Endothelial cell of umbilical vein (primary cell): ENCODE measurements around the gene DLGAP1. TPM values are rescaled to one million over a fixed set of nuclear protein-coding genes. Genes with fewer than 3 reads are reported as not detected.

Source experiments
- BruUV-seq: library from RNA; stranded (reverse); fragments of 400-500 nt; replicated peaks from 2 replicates; lab custom pipeline; 2021; lab: Mats Ljungman, UMichigan
- CTCF ChIA-PET: fragments of 300-600, 350-600 bp; sonication (Branson Sonifier 250); formaldehyde crosslinking; loops from one replicate; lab custom pipeline; 2021; ENCODE audit warnings: antibody characterized with exemption, inconsistent platforms; lab: Charles Lee
- POLR2A ChIA-PET: fragments of 300-600, 350-600 bp; sonication (Branson Sonifier 250); formaldehyde crosslinking; loops from one replicate; lab custom pipeline; 2021; ENCODE audit warnings: antibody characterized with exemption, inconsistent platforms; lab: Charles Lee
- DNase-seq: peaks from one replicate; pipeline ENCODE4 v3.0.0-alpha.2; 2011; ENCODE audit warnings: low read depth, low spot score
- FAIRE-seq: peaks from 2 replicates; lab custom pipeline; 2011; peaks lifted over from hg19 to GRCh38; lab: Jason Lieb, UNC
- H2AFZ ChIP-seq: 2 replicates; pipeline ENCODE4 v1.6.0; 2012; ENCODE audit warnings: low read depth, low read length, control low read depth, inconsistent platforms
- H3K27ac ChIP-seq: 2 replicates; pipeline ENCODE4 v1.5.1; 2011; ENCODE audit warnings: low read depth, mild to moderate bottlenecking, control low read depth, low read length, moderate library complexity; ENCODE audit not compliant: insufficient read depth
- H3K27me3 ChIP-seq, 2 experiments: 2 replicates each; pipeline versions ENCODE4 v1.6.0 to v1.6.1; 2011; ENCODE audit warnings: low read length in 2 of 2, mixed read lengths in 1 of 2; ENCODE audit not compliant: control insufficient read depth in 2 of 2, insufficient read depth in 2 of 2
- H3K36me3 ChIP-seq, 2 experiments: 2 replicates in 1 of 2; 3 replicates in 1 of 2; pipeline ENCODE4 v1.5.1; 2011; ENCODE audit warnings: low read length in 2 of 2, mild to moderate bottlenecking in 1 of 2, moderate library complexity in 1 of 2; ENCODE audit not compliant: control insufficient read depth in 2 of 2, insufficient read depth in 2 of 2; ENCODE audit errors: extremely low read depth in 1 of 2
- H3K4me1 ChIP-seq: 3 replicates; pipeline ENCODE4 v1.5.1; 2011; ENCODE audit warnings: mild to moderate bottlenecking, low read length; ENCODE audit not compliant: control insufficient read depth, insufficient read depth; ENCODE audit errors: extremely low read depth
- H3K4me2 ChIP-seq: 2 replicates; pipeline ENCODE4 v1.6.1; 2011; ENCODE audit warnings: low read length, control low read depth, mixed read lengths; ENCODE audit not compliant: insufficient read depth
- H3K4me3 ChIP-seq, 3 experiments: fragments of 200-600 bp in 1 of 3; sonication (generic), shearing (Covaris generic) in 1 of 3; replicated peaks in 1 of 3; 2 replicates each; pipeline ENCODE4 v1.5.1; 2011 to 2016; ENCODE audit warnings: control low read depth in 3 of 3, low read length in 3 of 3, mild to moderate bottlenecking in 2 of 3, inconsistent platforms in 1 of 3, low read depth in 1 of 3, moderate library complexity in 1 of 3; ENCODE audit not compliant: insufficient read depth in 1 of 3
- H3K79me2 ChIP-seq: 2 replicates; pipeline ENCODE4 v1.6.0; 2012; ENCODE audit warnings: low read length, inconsistent platforms; ENCODE audit not compliant: control insufficient read depth, insufficient read depth
- H3K9ac ChIP-seq: replicated peaks from 2 replicates; pipeline ENCODE3; 2011; ENCODE audit warnings: low read length, control low read depth; ENCODE audit not compliant: insufficient read depth; ENCODE audit errors: extremely low read depth
- H3K9me1 ChIP-seq: replicated peaks from 3 replicates; pipeline ENCODE4 v1.6.0; 2011; ENCODE audit warnings: mild to moderate bottlenecking, low read length; ENCODE audit not compliant: control insufficient read depth, insufficient read depth; ENCODE audit errors: extremely low read depth
- H3K9me3 ChIP-seq: replicated peaks from 2 replicates; pipeline ENCODE4 v1.5.1; 2012; ENCODE audit warnings: low read length, inconsistent platforms; ENCODE audit not compliant: control insufficient read depth, insufficient read depth
- H4K20me1 ChIP-seq: replicated peaks from 2 replicates; pipeline ENCODE3; 2011; ENCODE audit warnings: mild to moderate bottlenecking, low read length; ENCODE audit not compliant: control insufficient read depth, insufficient read depth; ENCODE audit errors: extremely low read depth
- EZH2 ChIP-seq: IDR thresholded peaks from 2 replicates; pipeline ENCODE4 v1.6.1; 2012; ENCODE audit warnings: borderline replicate concordance, low read depth, mild to moderate bottlenecking, moderate library complexity, low read length, inconsistent platforms; ENCODE audit not compliant: severe bottlenecking
- FOS ChIP-seq: IDR thresholded peaks from 2 replicates; pipeline ENCODE4 v1.6.1; 2011; ENCODE audit warnings: mild to moderate bottlenecking, low read length, moderate library complexity, borderline replicate concordance; ENCODE audit not compliant: insufficient read depth
- GATA2 ChIP-seq: IDR thresholded peaks from 2 replicates; pipeline ENCODE4 v1.7.0; 2011; ENCODE audit warnings: low read depth, mild to moderate bottlenecking, moderate library complexity, mixed read lengths, low read length; ENCODE audit not compliant: insufficient read length, insufficient read depth
- JUN ChIP-seq: IDR thresholded peaks from 2 replicates; pipeline ENCODE4 v1.6.1; 2011; ENCODE audit warnings: borderline replicate concordance, low read depth; ENCODE audit not compliant: insufficient read length, insufficient read depth
- MYC ChIP-seq: IDR thresholded peaks from one replicate; pipeline ENCODE4 v1.6.1; 2011; ENCODE audit warnings: mild to moderate bottlenecking, low read depth, low read length
- POLR2A ChIP-seq: IDR thresholded peaks from 2 replicates; pipeline ENCODE4 v1.6.1; 2012; ENCODE audit warnings: low read depth, mild to moderate bottlenecking, control low read depth, low read length
- POLR2AphosphoS5 ChIP-seq: IDR thresholded peaks from 2 replicates; pipeline ENCODE4 v1.6.1; 2012; ENCODE audit warnings: low read depth, mild to moderate bottlenecking, control low read depth, low read length, moderate library complexity; ENCODE audit not compliant: insufficient read depth
- dilution Hi-C: fragments of 300-500 bp; cut with MboI; formaldehyde crosslinking; loops from one replicate; pipeline ENCODE4 v1.15.0; 2019; ENCODE audit warnings: low sequenced_read_pairs; ENCODE audit not compliant: extremely low pct_ligation_motif_present
- intact Hi-C: fragments of 100-400 bp; cut with micrococcal nuclease; formaldehyde crosslinking; loops from one replicate; pipeline ENCODE4 v1.10.0; 2022
- polyA plus RNA-seq, 4 experiments: library from polyadenylated mRNA; depleted of rRNA in 3 of 4; stranded (reverse) in 3 of 4; unstranded in 1 of 4; fragments of >200 nt; gene quantifications; 2 replicates each; pipeline versions ENCODE4 v1.2.1 to v1.2.3, GENCODE V29; 2011 to 2012; ENCODE audit warnings: missing spikeins in 1 of 4
- total RNA-seq: library from RNA; stranded (reverse); gene quantifications from 2 replicates; pipeline ENCODE4 v1.2.3, GENCODE V29; 2021
- TF ChIP-seq, protein P1 (sequence below), 2 donors: IDR thresholded peaks; 1 replicate in 1 of 2; 2 replicates in 1 of 2; pipeline ENCODE4 v1.5.1; 2011; ENCODE audit warnings: low read length in 2 of 2, mild to moderate bottlenecking in 2 of 2, moderate library complexity in 2 of 2, control low read depth in 1 of 2, inconsistent platforms in 1 of 2, low read depth in 1 of 2; ENCODE audit not compliant: insufficient read depth in 1 of 2; ENCODE audit errors: extremely low read depth in 1 of 2
- TF ChIP-seq, protein P2 (sequence below): IDR thresholded peaks from 2 replicates; pipeline ENCODE4 v1.6.1; 2011; ENCODE audit not compliant: insufficient read depth, insufficient read length

The DLGAP1 gene
- total and polyA plus RNA-seq, 2 donors (not counting 3 experiments of a cell fraction or from before 2014, with no cell fraction given) = 0.04 TPM; not detected in 1

DNA sequence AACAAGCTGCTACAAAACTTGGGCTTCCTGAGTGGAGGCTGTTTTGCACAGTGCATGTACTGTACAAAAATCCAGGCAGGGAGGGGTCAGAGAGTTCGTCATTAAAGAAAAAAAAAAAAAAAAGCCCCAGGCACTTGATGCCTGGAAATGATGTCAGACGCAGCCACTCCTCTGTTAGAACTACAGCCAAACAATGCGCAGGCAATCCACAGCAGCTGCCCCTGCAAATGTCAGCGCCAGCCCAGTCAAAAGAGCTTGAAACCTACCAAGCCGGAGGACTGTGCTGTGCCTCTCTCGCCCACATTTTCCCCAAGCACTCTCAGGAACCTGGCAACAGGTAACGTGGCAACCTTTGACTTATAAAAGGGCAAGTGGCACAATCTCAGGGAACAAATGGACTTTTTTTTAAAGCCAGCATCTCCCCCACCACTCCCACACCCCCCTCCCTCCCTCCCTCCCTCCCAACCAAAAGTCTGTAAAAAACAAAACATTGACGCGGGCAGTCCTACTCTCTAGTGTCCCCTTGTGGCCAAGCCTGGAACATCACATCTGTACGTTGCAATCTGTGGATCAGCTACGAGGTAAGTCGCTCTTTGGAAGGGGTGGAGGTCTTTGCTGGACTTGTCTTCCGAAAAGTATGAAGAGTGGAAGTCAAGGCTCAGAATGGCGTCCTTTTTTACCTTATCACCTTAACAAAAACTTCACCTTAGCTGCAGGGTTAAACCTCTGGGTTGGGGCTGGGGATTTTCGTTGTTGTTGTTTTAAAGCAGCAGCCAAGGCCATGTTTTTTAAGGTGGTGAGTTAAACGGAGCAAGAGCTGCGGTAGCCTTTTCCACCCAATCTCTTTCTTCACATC is 861.0 kb downstream of the DLGAP1 start:
- peak overlapping the region; percentile 100 for H3K27ac ChIP-seq
- DNase-seq = peak; percentile 98
- H3K4me1 ChIP-seq = peaks cover 48% of the 10 kb centered on the region
- ChIA-PET CTCF (interaction anchor here (0.5 to 5.5 kb wide), 44 partner anchors 9 to 404 kb away, joined by 3 to 154 read pairs (median 4); partner anchors contain the start of genes MYL12A, MYL12B and TGIF1), POLR2A (interaction anchor here (0.6 to 2.7 kb wide), 13 partner anchors 9 to 348 kb away, joined by 3 to 22 read pairs (median 7); no protein-coding TSS in a partner anchor)
- intact Hi-C loops (loop anchor here (1.0 to 5.0 kb wide), 7 partner anchors 117 to 403 kb away; partner anchors contain the start of gene MYL12A), dilution Hi-C loops (no loop called here)
- no peaks in the 10 kb centered on the region for H3K27me3 ChIP-seq
- no peaks in the 10 kb centered on the region for H3K9me3 ChIP-seq
- peak overlapping the region; percentile 100 for H3K9ac ChIP-seq
- peaks cover 3% of the 10 kb centered on the region for H3K79me2 ChIP-seq
- TF ChIP-seq, protein P1, sequence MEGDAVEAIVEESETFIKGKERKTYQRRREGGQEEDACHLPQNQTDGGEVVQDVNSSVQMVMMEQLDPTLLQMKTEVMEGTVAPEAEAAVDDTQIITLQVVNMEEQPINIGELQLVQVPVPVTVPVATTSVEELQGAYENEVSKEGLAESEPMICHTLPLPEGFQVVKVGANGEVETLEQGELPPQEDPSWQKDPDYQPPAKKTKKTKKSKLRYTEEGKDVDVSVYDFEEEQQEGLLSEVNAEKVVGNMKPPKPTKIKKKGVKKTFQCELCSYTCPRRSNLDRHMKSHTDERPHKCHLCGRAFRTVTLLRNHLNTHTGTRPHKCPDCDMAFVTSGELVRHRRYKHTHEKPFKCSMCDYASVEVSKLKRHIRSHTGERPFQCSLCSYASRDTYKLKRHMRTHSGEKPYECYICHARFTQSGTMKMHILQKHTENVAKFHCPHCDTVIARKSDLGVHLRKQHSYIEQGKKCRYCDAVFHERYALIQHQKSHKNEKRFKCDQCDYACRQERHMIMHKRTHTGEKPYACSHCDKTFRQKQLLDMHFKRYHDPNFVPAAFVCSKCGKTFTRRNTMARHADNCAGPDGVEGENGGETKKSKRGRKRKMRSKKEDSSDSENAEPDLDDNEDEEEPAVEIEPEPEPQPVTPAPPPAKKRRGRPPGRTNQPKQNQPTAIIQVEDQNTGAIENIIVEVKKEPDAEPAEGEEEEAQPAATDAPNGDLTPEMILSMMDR (IDR thresholded peaks at IDR 0.05; ENCODE audit: extremely low read depth in 1 of 2, insufficient read depth in 1 of 2, low read depth in 1 of 2, low read length in 2 of 2) = peak; percentile 62 to 80
- TF ChIP-seq MYC = peak; percentile 30
- peak; percentile 49 for TF ChIP-seq POLR2AphosphoS5
- peak; percentile 58 for TF ChIP-seq JUN
- no peak for TF ChIP-seq FOS
- TF ChIP-seq GATA2 = peak; percentile 64
- TF ChIP-seq EZH2 = no peak
- TF ChIP-seq, protein P2, sequence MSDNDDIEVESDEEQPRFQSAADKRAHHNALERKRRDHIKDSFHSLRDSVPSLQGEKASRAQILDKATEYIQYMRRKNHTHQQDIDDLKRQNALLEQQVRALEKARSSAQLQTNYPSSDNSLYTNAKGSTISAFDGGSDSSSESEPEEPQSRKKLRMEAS = no peak
- TF ChIP-seq POLR2A = peak; percentile 81
- H3K9me1 ChIP-seq = no peaks in the 10 kb centered on the region
- no peaks in the 10 kb centered on the region for H4K20me1 ChIP-seq
- TSS peak; percentile 53 for BruUV-seq
- peak; percentile 93 for FAIRE-seq
- no peaks in the 10 kb centered on the region for H3K36me3 ChIP-seq
- H2AFZ ChIP-seq = peak overlapping the region; percentile 35
- H3K4me3 ChIP-seq = peak overlapping the region; percentile 8 to 93 (median 48)
- peak overlapping the region; percentile 96 for H3K4me2 ChIP-seq
